Stomach (tissue), 9 donors: ENCODE data around the gene TGM2. TPM values are rescaled to one million over a fixed set of nuclear protein-coding genes. Genes with fewer than 3 reads are reported as not detected.

Source experiments
- DNase-seq, 2 donors: peaks; one replicate each; pipeline versions ENCODE4 v3.0.0 to v3.0.0-alpha.2; 2013 to 2019
- H3K27ac ChIP-seq, 5 donors: fragments of 200-600 bp in 4 of 5; sonication (generic) in 4 of 5; one replicate each; pipeline ENCODE4 v1.5.1; 2013 to 2019; ENCODE audit warnings: mild to moderate bottlenecking in 1 of 5, moderate library complexity in 1 of 5
- H3K27me3 ChIP-seq, 3 donors: fragments of 200-600 bp; sonication (generic); one replicate each; pipeline ENCODE4 v1.5.1; 2017 to 2019; ENCODE audit warnings: mixed run types in 1 of 3
- H3K36me3 ChIP-seq, 4 donors: fragments of 200-600 bp; sonication (generic); 1 replicate in 3 of 4; 2 replicates in 1 of 4; pipeline ENCODE4 v1.5.1; 2016 to 2019
- H3K4me1 ChIP-seq, 4 donors: fragments of 200-600 bp; sonication (generic); one replicate each; pipeline ENCODE4 v1.5.1; 2016 to 2019
- H3K4me3 ChIP-seq, 4 donors: fragments of 200-600 bp; sonication (generic) in 3 of 4; one replicate each; pipeline ENCODE4 v1.5.1; 2016 to 2019; ENCODE audit warnings: mild to moderate bottlenecking in 1 of 4
- H3K9me3 ChIP-seq, 4 donors: fragments of 200-600 bp; sonication (generic); one replicate each; pipeline ENCODE4 v1.5.1; 2016 to 2019
- CTCF ChIP-seq, 7 experiments: fragments of 450-650 bp in 4 of 7; fragments of 200-600 bp in 3 of 7; sonication (generic) in 3 of 7; IDR thresholded peaks; one replicate each; pipeline ENCODE4 v1.5.1; 2016 to 2019; ENCODE audit warnings: antibody characterized with exemption in 7 of 7, control low read depth in 2 of 7, mild to moderate bottlenecking in 1 of 7
- EP300 ChIP-seq: sonication (generic); formaldehyde crosslinking; IDR thresholded peaks from one replicate; pipeline ENCODE4 v1.6.1; 2017; ENCODE audit warnings: antibody characterized with exemption
- POLR2A ChIP-seq, 4 donors: fragments of 450-650 bp; IDR thresholded peaks; one replicate each; pipeline ENCODE4 v1.6.1; 2016; ENCODE audit warnings: antibody characterized with exemption in 4 of 4, control low read depth in 2 of 4, mild to moderate bottlenecking in 1 of 4, moderate library complexity in 1 of 4
- POLR2AphosphoS5 ChIP-seq, 3 donors: sonication (generic); formaldehyde crosslinking; IDR thresholded peaks; one replicate each; pipeline ENCODE4 v1.6.1; 2016; ENCODE audit warnings: antibody characterized with exemption in 3 of 3
- WGBS, 5 donors: extraction: QIAGEN DNeasy Blood & Tissue Kit in 3 of 5; methylation state at CpG; one replicate each; pipeline versions ENCODE4 v1.1.5 to v1.1.7; 2013 to 2018; 5-methylcytosine and 5-hydroxymethylcytosine counted together
- intact Hi-C: fragments of 100-400 bp; cut with DNase I; formaldehyde crosslinking; loops from one replicate; pipeline ENCODE4 v1.15.1; 2023; ENCODE audit warnings: low total_unique reads
- polyA plus RNA-seq, 3 donors: library from polyadenylated mRNA; stranded (reverse); fragments of 200-250 nt; gene quantifications; one replicate each; pipeline ENCODE4 v1.2.3, GENCODE V29; 2013
- total RNA-seq, 5 donors: library from RNA; depleted of rRNA; stranded (reverse); fragments of >200 nt; gene quantifications; one replicate each; pipeline versions ENCODE4 v1.1.0 to v1.2.3, GENCODE V29; 2014 to 2016
- donor health status: healthy with polysubstance abuse.
- donor health status: Bipolar disorder and iron deficiency.
- donor health status: healthy.

Gene TGM2
- total and polyA plus RNA-seq, 8 donors: 16.2 to 195 (median 33.3) TPM

- H3K36me3 ChIP-seq: peaks cover 0 to 68% (median 36%) of the 10 kb centered on the region in 4 donors
- intact Hi-C loops: no loop called here
- H3K27ac ChIP-seq: no peak overlapping the region
- WGBS, 5 donors: 92 to 96% (median 94%) methylated on average over 26 of the region's 26 CpGs
- H3K4me1 ChIP-seq: peaks cover 0 to 20% (median 12%) of the 10 kb centered on the region in 4 donors
- no peak for DNase-seq
- H3K27me3 ChIP-seq: no peaks in the 10 kb centered on the region
- no peak for TF ChIP-seq CTCF (IDR thresholded peaks at IDR 0.05)
- TF ChIP-seq EP300: no peak
- TF ChIP-seq POLR2A (IDR thresholded peaks at IDR 0.05): no peak
- no peak for TF ChIP-seq POLR2AphosphoS5 (IDR thresholded peaks at IDR 0.05)
- H3K9me3 ChIP-seq: no peaks in the 10 kb centered on the region
- H3K4me3 ChIP-seq: no peak overlapping the region
Observed at GRCh38 chr20:38132156-38132909, 32.7 kb downstream of the TGM2 start.

- no peaks in the 10 kb centered on the region for H3K9me3 ChIP-seq
- no peak overlapping the region for H3K4me3 ChIP-seq
- H3K36me3 ChIP-seq: peaks cover 0 to 61% (median 32%) of the 10 kb centered on the region in 4 donors
- WGBS, 5 donors: 80 to 85% (median 83%) methylated on average over 3 of the region's 3 CpGs
- DNase-seq: no peak
- H3K4me1 ChIP-seq: peaks cover 6 to 27% (median 18%) of the 10 kb centered on the region in 4 donors
- intact Hi-C loops: no loop called here
- H3K27ac ChIP-seq: no peak overlapping the region
- TF ChIP-seq CTCF (IDR thresholded peaks at IDR 0.05) (no peak), POLR2AphosphoS5 (IDR thresholded peaks at IDR 0.05) (no peak), EP300 (no peak), POLR2A (IDR thresholded peaks at IDR 0.05) (no peak)
- H3K27me3 ChIP-seq: no peaks in the 10 kb centered on the region
Observed at GRCh38 chr20:38131588-38132121, 33.4 kb downstream of the TGM2 start.

GRCh38 chr20:38130687-38131587 is 34.1 kb downstream of the TGM2 start:
- 90 to 93% (median 92%) methylated on average over 19 of the region's 19 CpGs for WGBS, 5 donors
- Histone ChIP-seq H3K4me1 (peaks cover 13 to 34% (median 26%) of the 10 kb centered on the region in 4 donors), H3K4me3 (no peak overlapping the region), H3K27me3 (no peaks in the 10 kb centered on the region), H3K9me3 (no peaks in the 10 kb centered on the region), H3K36me3 (peaks cover 0 to 54% (median 25%) of the 10 kb centered on the region in 4 donors), H3K27ac (no peak overlapping the region)
- intact Hi-C loops: no loop called here
- TF ChIP-seq POLR2A (IDR thresholded peaks at IDR 0.05): no peak
- no peak for TF ChIP-seq CTCF (IDR thresholded peaks at IDR 0.05)
- no peak for TF ChIP-seq POLR2AphosphoS5 (IDR thresholded peaks at IDR 0.05)
- TF ChIP-seq EP300: no peak
- DNase-seq: no peak

GRCh38 chr20:38129893-38130609 is 35.0 kb downstream of the TGM2 start:
- H3K4me3 ChIP-seq: no peak overlapping the region
- intact Hi-C loops: no loop called here
- H3K36me3 ChIP-seq: peaks cover 0 to 47% (median 24%) of the 10 kb centered on the region in 4 donors
- peaks cover 22 to 42% (median 34%) of the 10 kb centered on the region in 4 donors for H3K4me1 ChIP-seq
- DNase-seq: no peak
- no peak overlapping the region for H3K27ac ChIP-seq
- no peak for TF ChIP-seq POLR2A (IDR thresholded peaks at IDR 0.05)
- no peak for TF ChIP-seq POLR2AphosphoS5 (IDR thresholded peaks at IDR 0.05)
- TF ChIP-seq EP300: no peak
- TF ChIP-seq CTCF (IDR thresholded peaks at IDR 0.05): no peak
- no peaks in the 10 kb centered on the region for H3K9me3 ChIP-seq
- WGBS, 5 donors: 84 to 93% (median 91%) methylated on average over 13 to 15 of the region's 15 CpGs
- no peaks in the 10 kb centered on the region for H3K27me3 ChIP-seq
